ENCODE measurements around the gene CHN2.

The CHN2 gene

DNA sequence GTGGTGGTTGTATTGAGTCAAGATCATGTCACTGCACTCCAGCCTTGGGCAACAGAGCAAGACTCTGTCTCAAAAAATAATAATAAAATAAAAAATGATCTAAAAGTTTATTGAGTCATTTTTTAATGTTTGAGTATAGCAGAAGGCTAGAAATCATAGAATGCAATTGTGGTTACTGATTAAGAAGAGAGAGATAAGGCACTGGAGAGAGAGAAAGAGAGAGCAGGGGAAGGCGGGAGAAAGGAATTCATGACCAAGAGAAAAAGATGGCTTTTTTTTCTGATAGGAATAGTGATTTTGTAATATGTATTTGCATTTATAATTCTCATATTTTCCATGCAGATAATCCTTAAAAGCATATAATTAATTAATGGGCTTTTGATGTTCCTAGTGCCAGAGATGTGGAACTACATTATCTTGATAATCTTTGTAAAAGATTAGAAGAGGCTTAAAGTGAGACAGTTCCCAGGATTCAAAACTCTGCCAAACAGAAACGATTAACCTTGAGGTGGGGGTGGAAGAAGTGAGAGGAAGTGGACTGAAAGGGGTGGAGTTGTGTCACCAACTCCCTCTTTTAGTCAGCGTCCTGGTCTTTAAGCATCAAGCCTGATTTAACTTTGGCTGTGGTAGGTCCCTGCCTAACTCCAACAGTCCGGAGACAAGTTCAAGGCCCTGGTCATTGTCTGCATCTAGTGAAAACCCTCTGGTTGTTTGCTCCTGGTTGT is 76.2 kb downstream of the CHN2 start:
- CTCF ChIA-PET: no interaction called here
- no peaks in the 10 kb centered on the region for H3K9me3 Mint-ChIP-seq
- peaks cover 15% of the 10 kb centered on the region for H3K27me3 Mint-ChIP-seq
- H3K4me1 Mint-ChIP-seq: peaks cover 26% of the 10 kb centered on the region
- no peak overlapping the region for H3K4me3 Mint-ChIP-seq
- no peaks in the 10 kb centered on the region for H3K36me3 Mint-ChIP-seq
- no peak overlapping the region for H3K27ac Mint-ChIP-seq
- no peak for DNase-seq

DNA sequence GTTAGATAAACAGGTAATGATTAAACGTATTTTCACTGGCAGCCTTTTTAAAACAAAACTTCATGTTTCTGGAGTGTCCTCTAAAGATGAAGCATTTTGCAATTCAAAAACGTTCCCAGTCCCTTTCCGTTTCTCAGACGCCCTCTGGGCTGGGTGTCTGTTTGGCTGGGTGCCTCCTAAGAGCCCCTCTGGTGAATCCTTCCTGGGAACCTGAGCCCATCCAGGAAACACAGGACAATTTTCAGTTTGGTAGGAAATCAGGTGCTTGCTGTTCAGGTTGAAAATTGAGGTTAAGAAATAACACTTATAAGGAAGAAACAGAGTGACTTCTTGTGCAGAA is 76.7 kb downstream of the CHN2 start:
- peaks cover 23% of the 10 kb centered on the region for H3K4me1 Mint-ChIP-seq
- no peak overlapping the region for H3K27ac Mint-ChIP-seq
- DNase-seq: no peak
- peaks cover 15% of the 10 kb centered on the region for H3K27me3 Mint-ChIP-seq
- no peaks in the 10 kb centered on the region for H3K9me3 Mint-ChIP-seq
- H3K4me3 Mint-ChIP-seq: no peak overlapping the region
- H3K36me3 Mint-ChIP-seq: no peaks in the 10 kb centered on the region
- CTCF ChIA-PET: no interaction called here

- Mint-ChIP-seq H3K4me3 (no peak overlapping the region), H3K27me3 (peaks cover 15% of the 10 kb centered on the region)
- CTCF ChIA-PET: no interaction called here
Observed at GRCh38 chr7:29272057-29272456, 77.5 kb downstream of the CHN2 start.

GRCh38 chr7:29274146-29275017 is 79.8 kb downstream of the CHN2 start:
- peaks cover 18% of the 10 kb centered on the region for H3K27me3 Mint-ChIP-seq
- DNase-seq: no peak
- no peaks in the 10 kb centered on the region for H3K9me3 Mint-ChIP-seq
- peaks cover 18% of the 10 kb centered on the region for H3K4me1 Mint-ChIP-seq
- no peak overlapping the region for H3K4me3 Mint-ChIP-seq
- H3K36me3 Mint-ChIP-seq: no peaks in the 10 kb centered on the region
- CTCF ChIA-PET: interaction anchor here (0.9 kb wide), 1 partner anchor 9 kb away, joined by 3 read pairs; no protein-coding TSS in a partner anchor
- H3K27ac Mint-ChIP-seq: no peak overlapping the region

More at GRCh38 chr7:29272057-29272456, 77.5 kb downstream of the CHN2 start:
- Mint-ChIP-seq H3K9me3 (no peaks in the 10 kb centered on the region), H3K36me3 (no peaks in the 10 kb centered on the region), H3K27ac (no peak overlapping the region), H3K4me1 (peaks cover 21% of the 10 kb centered on the region)
- no peak for DNase-seq

DNA sequence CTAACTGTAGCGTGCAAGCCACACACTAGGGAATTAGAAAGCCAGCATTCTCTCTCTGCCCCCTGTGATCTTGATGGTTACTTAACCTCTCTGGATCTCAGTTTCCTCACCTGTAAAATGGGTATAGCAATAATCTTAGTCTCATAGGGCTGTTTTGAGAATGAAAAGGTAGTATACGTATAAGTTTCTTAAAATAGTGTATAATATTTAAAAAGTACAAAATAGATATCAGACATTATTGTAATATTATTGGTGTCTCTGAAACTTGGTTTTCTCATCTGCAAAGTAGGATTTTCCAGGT is 80.4 kb downstream of the CHN2 start:
- Mint-ChIP-seq H3K27ac (no peak overlapping the region), H3K9me3 (no peaks in the 10 kb centered on the region), H3K4me3 (no peak overlapping the region), H3K4me1 (peaks cover 18% of the 10 kb centered on the region), H3K27me3 (peaks cover 22% of the 10 kb centered on the region), H3K36me3 (no peaks in the 10 kb centered on the region)
- DNase-seq: no peak
- CTCF ChIA-PET: no interaction called here

GRCh38 chr7:29275493-29275892 is 80.9 kb downstream of the CHN2 start:
- H3K4me1 Mint-ChIP-seq: peaks cover 18% of the 10 kb centered on the region
- peaks cover 22% of the 10 kb centered on the region for H3K27me3 Mint-ChIP-seq
- CTCF ChIA-PET: no interaction called here
- no peak overlapping the region for H3K27ac Mint-ChIP-seq
- no peak overlapping the region for H3K4me3 Mint-ChIP-seq
- no peak for DNase-seq
- no peaks in the 10 kb centered on the region for H3K36me3 Mint-ChIP-seq
- no peaks in the 10 kb centered on the region for H3K9me3 Mint-ChIP-seq

DNA sequence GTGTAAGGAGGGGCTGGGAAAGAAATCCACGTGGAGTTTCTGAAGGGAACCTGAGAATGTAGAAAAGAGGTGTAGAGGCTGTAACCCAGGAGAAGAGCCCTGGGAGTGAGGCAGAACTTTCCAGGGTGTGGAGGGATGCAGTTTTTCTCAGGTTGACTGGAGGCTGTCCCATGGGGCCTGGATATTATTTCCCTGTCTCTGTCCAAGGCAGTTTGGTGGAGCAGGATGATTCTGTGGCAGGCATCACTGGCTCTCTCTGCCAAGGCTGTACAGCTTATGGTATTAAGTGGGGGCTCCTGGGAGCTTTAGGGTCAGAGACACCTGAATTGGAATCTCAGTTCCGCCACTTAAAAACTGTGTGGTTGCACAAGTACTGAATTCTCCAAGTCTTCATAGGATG is 81.6 kb downstream of the CHN2 start:
- no peak overlapping the region for H3K27ac Mint-ChIP-seq
- peaks cover 22% of the 10 kb centered on the region for H3K27me3 Mint-ChIP-seq
- CTCF ChIA-PET: no interaction called here
- no peaks in the 10 kb centered on the region for H3K9me3 Mint-ChIP-seq
- DNase-seq: no peak
- no peak overlapping the region for H3K4me3 Mint-ChIP-seq
- H3K4me1 Mint-ChIP-seq: peaks cover 11% of the 10 kb centered on the region
- no peaks in the 10 kb centered on the region for H3K36me3 Mint-ChIP-seq

DNA sequence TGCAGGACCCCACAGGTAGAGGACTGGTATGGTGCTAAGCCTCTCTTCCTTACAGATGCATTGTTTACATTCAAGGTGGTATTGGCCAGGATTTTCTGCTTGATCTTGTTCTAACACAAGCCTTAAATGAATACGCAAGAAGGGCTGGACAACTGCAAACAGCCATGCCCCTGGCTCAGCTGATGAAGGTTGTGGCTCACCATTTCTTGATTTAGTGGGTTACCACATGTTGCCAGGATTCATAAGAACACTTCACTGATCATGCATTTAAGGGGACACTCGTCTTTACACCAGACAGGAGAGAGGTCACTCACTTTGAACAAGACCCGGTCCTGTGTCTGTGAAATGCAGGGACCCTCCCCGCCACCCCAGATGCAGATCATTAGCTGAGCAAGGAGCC is 82.2 kb downstream of the CHN2 start:
- H3K27me3 Mint-ChIP-seq: peaks cover 25% of the 10 kb centered on the region
- no peak overlapping the region for H3K27ac Mint-ChIP-seq
- H3K4me3 Mint-ChIP-seq: no peak overlapping the region
- peaks cover 5% of the 10 kb centered on the region for H3K4me1 Mint-ChIP-seq
- no peak for DNase-seq
- no peaks in the 10 kb centered on the region for H3K9me3 Mint-ChIP-seq
- CTCF ChIA-PET: no interaction called here
- H3K36me3 Mint-ChIP-seq: no peaks in the 10 kb centered on the region

GRCh38 chr7:29277436-29278215 is 83.1 kb downstream of the CHN2 start:
- CTCF ChIA-PET: no interaction called here
- no peaks in the 10 kb centered on the region for H3K36me3 Mint-ChIP-seq
- no peak overlapping the region for H3K27ac Mint-ChIP-seq
- peaks cover 21% of the 10 kb centered on the region for H3K27me3 Mint-ChIP-seq
- no peaks in the 10 kb centered on the region for H3K9me3 Mint-ChIP-seq
- no peak overlapping the region for H3K4me3 Mint-ChIP-seq
- no peaks in the 10 kb centered on the region for H3K4me1 Mint-ChIP-seq
- DNase-seq: no peak

GRCh38 chr7:29278337-29279069 is 83.9 kb downstream of the CHN2 start:
- no peak overlapping the region for H3K27ac Mint-ChIP-seq
- DNase-seq: no peak
- CTCF ChIA-PET: no interaction called here
- H3K36me3 Mint-ChIP-seq: no peaks in the 10 kb centered on the region
- H3K9me3 Mint-ChIP-seq: no peaks in the 10 kb centered on the region
- peaks cover 21% of the 10 kb centered on the region for H3K27me3 Mint-ChIP-seq
- H3K4me1 Mint-ChIP-seq: no peaks in the 10 kb centered on the region
- H3K4me3 Mint-ChIP-seq: no peak overlapping the region

GRCh38 chr7:29281782-29282541 is 87.4 kb downstream of the CHN2 start:
- H3K36me3 Mint-ChIP-seq: no peaks in the 10 kb centered on the region
- peaks cover 19% of the 10 kb centered on the region for H3K4me1 Mint-ChIP-seq
- H3K4me3 Mint-ChIP-seq: no peak overlapping the region
- no peaks in the 10 kb centered on the region for H3K9me3 Mint-ChIP-seq
- DNase-seq: no peak
- H3K27me3 Mint-ChIP-seq: peaks cover 22% of the 10 kb centered on the region
- H3K27ac Mint-ChIP-seq: no peak overlapping the region
- CTCF ChIA-PET: no interaction called here

- peaks cover 26% of the 10 kb centered on the region for H3K27me3 Mint-ChIP-seq
Observed at GRCh38 chr7:29282819-29283414, 88.3 kb downstream of the CHN2 start.

GRCh38 chr7:29284696-29285443 is 90.3 kb downstream of the CHN2 start:
- Mint-ChIP-seq H3K27ac (no peak overlapping the region), H3K4me3 (no peak overlapping the region), H3K9me3 (no peaks in the 10 kb centered on the region), H3K36me3 (no peaks in the 10 kb centered on the region), H3K27me3 (peaks cover 26% of the 10 kb centered on the region), H3K4me1 (peaks cover 19% of the 10 kb centered on the region)
- no peak for DNase-seq
- CTCF ChIA-PET: interaction anchor here (1.2 kb wide), 1 partner anchor 362 kb away, joined by 3 read pairs; no protein-coding TSS in a partner anchor

More at GRCh38 chr7:29282819-29283414, 88.3 kb downstream of the CHN2 start:
- H3K9me3 Mint-ChIP-seq: no peaks in the 10 kb centered on the region
- H3K4me1 Mint-ChIP-seq: peaks cover 19% of the 10 kb centered on the region
- no peak for DNase-seq
- CTCF ChIA-PET: interaction anchor here (1.0 kb wide), 1 partner anchor 9 kb away, joined by 3 read pairs; no protein-coding TSS in a partner anchor
- no peaks in the 10 kb centered on the region for H3K36me3 Mint-ChIP-seq
- H3K4me3 Mint-ChIP-seq: no peak overlapping the region
- H3K27ac Mint-ChIP-seq: no peak overlapping the region

Data from activated naive CD4-positive, alpha-beta T cell treated with anti-CD3 and anti-CD28 coated beads, Interleukin-2, amount 10 ng/mL, durations not matched to agents 7 days and 5 days (primary cell).